HG02852 (cell line): ENCODE data around the gene KMT5C.

Source experiments
- ATAC-seq: cut with Tn5 transposase; IDR thresholded peaks from one replicate; pipeline ENCODE4 v1.9.1; 2021; ENCODE audit warnings: mild to moderate bottlenecking, moderate library complexity; ENCODE audit not compliant: unreplicated experiment

Gene KMT5C

GRCh38 chr19:55365245-55365644 lies 25.6 kb downstream of the KMT5C start:
- no peak for ATAC-seq

GRCh38 chr19:55365964-55366363 lies 26.3 kb downstream of the KMT5C start:
- no peak for ATAC-seq

GRCh38 chr19:55366790-55367189 lies 27.1 kb downstream of the KMT5C start:
- ATAC-seq: no peak

GRCh38 chr19:55368106-55368505 lies 28.4 kb downstream of the KMT5C start:
- ATAC-seq: no peak

GRCh38 chr19:55368701-55369563 lies 29.3 kb downstream of the KMT5C start:
- ATAC-seq: no peak

- ATAC-seq: no peak
Observed at GRCh38 chr19:55369653-55370304, 30.1 kb downstream of the KMT5C start.

GRCh38 chr19:55370305-55370988 lies 30.8 kb downstream of the KMT5C start, which contains the start of gene IL11:
IL11 (minus strand) TSS chr19:55370463; CDS start chr19:55370310, 153 bp downstream.
- no peak for ATAC-seq

- ATAC-seq: no peak
Observed at GRCh38 chr19:55372316-55373081, 32.8 kb downstream of the KMT5C start.

GRCh38 chr19:55373306-55373992 lies 33.8 kb downstream of the KMT5C start:
- ATAC-seq: no peak

GRCh38 chr19:55373993-55374757 lies 34.5 kb downstream of the KMT5C start:
- ATAC-seq: no peak

- no peak for ATAC-seq
Observed at GRCh38 chr19:55376241-55376933, 36.7 kb downstream of the KMT5C start, which contains the start of gene TMEM190. TMEM190 (plus strand) TSS chr19:55376826; CDS start chr19:55376854, 28 bp downstream.

GRCh38 chr19:55377356-55378131 lies 37.9 kb downstream of the KMT5C start:
- ATAC-seq: no peak

- ATAC-seq: no peak
Observed at GRCh38 chr19:55379174-55379573, 39.5 kb downstream of the KMT5C start.

- no peak for ATAC-seq
Observed at GRCh38 chr19:55382013-55382412, 42.3 kb downstream of the KMT5C start.

GRCh38 chr19:55382522-55383054 lies 42.9 kb downstream of the KMT5C start:
- ATAC-seq: no peak

- ATAC-seq: no peak
Observed at GRCh38 chr19:55383279-55384130, 43.8 kb downstream of the KMT5C start.
